CD4-positive, alpha-beta T cell treated with Interleukin-1 beta for 1 hour (primary cell): Measurements from ENCODE around the gene NR1D1.

Experiments
- DNase-seq, 2 donors: peaks; one replicate each; pipeline ENCODE4 v3.0.0-alpha.2; 2020 to 2022

NR1D1 gene

DNA sequence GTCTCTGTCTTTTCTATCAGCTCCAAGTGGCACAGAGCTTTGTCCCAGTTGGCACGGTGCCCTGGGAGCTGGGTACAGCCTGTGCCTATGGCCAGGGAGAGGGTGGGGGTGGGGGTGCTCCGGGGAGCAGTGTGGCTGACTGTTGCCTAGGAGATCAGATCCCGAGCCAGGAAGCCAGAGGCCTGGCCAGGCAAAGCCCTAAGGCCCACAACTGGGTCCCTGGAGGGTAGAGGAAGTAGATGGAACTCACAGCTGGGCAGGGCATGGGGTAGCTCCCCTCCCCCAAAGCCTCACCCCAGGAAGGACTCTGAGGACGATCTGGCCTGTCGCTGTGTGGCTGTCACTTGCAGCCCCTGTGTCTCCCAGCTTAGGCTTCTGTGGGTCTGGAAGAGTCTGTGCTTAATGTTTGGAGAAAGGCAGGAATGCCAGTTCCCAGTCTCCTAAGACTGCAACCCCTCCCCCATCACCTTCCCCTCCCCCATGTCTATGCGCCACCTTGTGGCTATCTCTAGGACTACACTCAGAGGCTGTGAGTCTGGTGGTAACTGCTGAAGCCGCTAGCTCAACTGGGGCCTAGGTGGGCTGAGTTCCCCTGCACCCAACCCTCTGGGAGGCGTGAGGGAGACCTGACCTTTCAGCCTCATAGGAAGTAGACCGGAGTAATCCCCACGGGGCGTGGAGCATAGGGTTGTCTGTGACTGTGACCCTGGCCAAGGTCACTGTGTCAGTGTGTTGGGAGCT is 25.0 kb downstream of the NR1D1 start:
- DNase-seq: peak; percentile 63 to 79

DNA sequence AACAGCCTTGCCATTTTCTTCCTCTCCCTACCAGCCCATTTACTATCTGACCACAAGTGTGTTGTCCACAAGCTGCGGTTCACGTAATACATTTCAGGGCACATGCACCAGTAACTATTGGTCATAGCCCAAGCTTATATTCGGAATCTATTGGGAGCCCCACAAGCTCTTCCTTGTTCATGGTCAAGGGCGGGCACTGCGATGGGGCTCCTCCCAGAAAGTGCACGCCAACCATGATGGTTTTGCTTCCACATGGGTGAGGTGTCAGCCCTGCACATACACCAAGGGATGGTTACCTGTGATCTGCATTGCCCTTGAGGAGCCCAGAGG is 25.6 kb downstream of the NR1D1 start:
- DNase-seq: no peak

DNA sequence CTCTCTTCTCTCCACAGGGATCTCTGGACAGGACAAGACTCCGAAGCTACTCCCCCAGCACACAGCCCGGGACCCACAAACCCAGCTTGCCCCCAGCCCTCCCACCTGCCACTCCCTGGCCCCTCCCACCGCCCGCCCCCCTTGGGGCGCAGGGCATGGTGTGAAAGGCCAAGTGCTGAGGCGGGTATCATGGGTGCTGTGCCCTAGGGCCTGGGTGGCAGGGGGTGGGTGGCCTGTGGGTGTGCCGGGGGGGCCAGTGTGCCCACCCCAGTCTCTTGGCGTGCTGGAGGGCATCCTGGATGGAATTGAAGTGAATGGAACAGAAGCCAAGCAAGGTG is 26.2 kb downstream of the NR1D1 start:
- no peak for DNase-seq

GRCh38 chr17:40073454-40074174 is 26.8 kb downstream of the NR1D1 start:
- DNase-seq: no peak

GRCh38 chr17:40072735-40073346 is 27.5 kb downstream of the NR1D1 start:
- DNase-seq: no peak

- no peak for DNase-seq
Observed at GRCh38 chr17:40072040-40072734, 28.2 kb downstream of the NR1D1 start.

GRCh38 chr17:40071313-40072039 is 28.9 kb downstream of the NR1D1 start:
- DNase-seq: no peak

DNA sequence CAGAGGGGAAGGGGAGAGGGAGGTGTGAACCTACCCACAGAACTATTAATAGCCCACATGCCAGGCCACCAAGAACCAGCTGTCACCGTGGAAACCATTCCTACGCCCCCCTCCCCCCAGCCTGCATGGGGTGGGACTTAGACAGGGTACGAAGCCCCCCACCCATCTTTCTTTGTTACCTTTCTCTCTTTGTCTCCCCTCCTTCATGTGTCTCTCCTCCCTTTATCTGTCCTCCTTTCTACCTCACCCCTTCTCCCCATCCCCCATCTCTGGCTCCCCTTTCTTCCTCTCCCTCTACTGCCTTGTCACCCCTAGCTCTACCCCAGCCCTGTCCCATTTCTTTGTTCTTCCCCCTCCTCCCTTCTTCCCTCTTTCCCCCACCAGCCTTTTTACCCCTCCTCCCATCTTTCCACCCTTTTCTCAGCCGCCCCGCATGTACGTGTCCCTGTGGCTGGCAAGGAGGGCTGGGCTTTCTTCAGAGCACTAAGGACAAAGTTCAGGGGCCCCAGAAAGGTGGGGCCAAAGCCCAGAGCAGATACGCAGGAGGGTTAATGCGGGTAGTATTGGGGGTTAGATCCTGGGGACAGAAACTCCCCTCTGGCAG is 29.6 kb downstream of the NR1D1 start:
- no peak for DNase-seq

DNA sequence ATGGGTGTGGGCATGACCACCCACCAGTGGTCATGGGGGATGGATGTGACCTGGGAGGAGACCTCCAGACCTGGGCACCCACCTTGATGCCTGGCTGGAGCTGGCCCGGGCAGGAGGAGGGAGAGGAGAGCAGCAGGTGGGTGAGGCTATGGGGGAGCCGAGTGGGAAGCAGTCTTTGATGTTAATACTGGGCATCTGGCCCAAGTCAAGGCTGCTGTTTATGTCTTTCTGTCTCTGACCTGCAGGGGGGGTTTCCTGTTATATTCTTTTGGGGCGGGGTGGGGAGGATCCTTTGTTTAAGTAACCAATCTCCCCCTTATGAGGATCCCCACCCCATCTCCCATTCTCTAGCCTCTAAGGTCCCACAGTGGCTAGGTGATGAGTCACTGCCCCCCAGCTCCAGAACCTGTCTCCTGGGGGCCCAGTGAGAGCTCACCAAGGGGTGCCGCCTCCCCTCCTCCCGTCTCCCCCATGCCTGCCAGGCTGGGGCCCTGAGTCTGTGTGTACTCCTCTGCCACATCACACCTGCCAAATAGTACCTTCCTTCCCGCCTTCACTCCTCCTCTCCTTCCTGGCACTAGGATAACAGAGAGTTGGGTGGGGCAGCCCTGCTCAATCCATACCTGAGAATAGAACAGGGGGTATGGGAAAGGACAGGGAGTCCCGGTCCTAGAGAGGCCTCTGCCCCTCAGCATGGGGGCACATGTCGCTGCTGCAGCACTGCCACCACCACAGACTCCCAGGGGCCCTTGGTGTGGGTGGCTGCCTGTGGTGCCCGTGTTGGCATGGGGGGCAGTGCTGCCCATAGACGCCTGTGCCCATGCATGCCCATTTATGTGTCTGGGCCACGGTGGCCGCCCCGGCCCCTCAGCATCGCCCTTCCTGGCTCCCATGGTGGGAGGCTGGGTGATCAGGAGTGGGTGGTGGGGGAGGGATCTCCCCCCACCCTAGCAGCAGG is 30.4 kb downstream of the NR1D1 start:
- peak; percentile 46 to 69 for DNase-seq

DNA sequence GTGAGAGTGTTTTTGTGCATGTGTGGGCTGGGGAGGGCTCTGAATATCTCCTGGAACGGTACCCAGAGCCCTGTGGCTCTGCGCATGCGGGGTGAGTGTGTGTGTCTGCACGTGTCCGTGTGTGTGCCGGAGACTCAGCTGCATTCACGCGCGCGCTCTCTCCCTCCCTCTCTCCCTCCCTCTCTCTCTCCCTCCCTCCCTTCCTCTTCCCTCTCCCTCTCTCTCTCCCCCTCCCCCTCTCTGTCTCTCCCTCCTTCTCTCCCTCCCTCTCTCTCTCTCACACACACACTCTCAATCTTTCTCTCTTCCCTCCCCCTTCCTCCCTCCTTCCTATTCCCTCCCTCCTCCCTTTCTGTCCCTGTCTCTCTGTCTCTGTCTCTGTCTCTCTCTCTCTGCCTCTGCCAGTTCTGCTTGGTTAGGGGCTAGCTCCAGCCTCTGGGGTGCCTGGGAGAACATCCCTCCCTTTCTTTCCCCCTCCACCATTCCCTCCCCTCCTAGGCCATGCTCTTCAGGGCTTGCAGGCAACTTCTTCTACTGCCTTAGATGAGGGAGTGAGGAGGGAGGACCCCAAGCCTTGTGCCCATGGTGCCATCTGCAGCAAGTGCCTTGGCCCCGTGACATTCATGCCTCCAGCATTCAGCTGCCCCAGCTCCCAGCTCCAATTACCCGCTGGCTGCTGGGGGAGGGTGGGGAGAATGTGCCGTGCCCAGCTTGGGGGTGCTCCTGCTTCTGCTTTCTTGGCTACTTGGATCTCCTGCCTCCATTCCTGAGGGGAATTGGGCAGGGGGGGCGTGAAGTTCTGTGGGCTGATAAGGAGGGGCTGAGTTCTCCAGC is 31.3 kb downstream of the NR1D1 start:
- DNase-seq: peak; percentile 79 to 83

GRCh38 chr17:40068584-40068916 is 31.8 kb downstream of the NR1D1 start:
- no peak for DNase-seq

- DNase-seq: no peak
Observed at GRCh38 chr17:40068129-40068581, 32.2 kb downstream of the NR1D1 start.

- no peak for DNase-seq
Observed at GRCh38 chr17:40067710-40068109, 32.7 kb downstream of the NR1D1 start.

GRCh38 chr17:40065769-40066510 is 34.4 kb downstream of the NR1D1 start:
- DNase-seq: no peak

GRCh38 chr17:40064971-40065768 is 35.2 kb downstream of the NR1D1 start:
- no peak for DNase-seq

- no peak for DNase-seq
Observed at GRCh38 chr17:40063901-40064531, 36.4 kb downstream of the NR1D1 start.

- peak; percentile 25 to 31 for DNase-seq
Observed at GRCh38 chr17:40063187-40063771, 37.1 kb downstream of the NR1D1 start.
